OCI-LY1 (cell line): ENCODE results near the gene ISOC1.

Source experiments
- H2AFZ ChIP-seq: fragments of 200-600 bp; sonication (generic), shearing (Covaris generic); 2 replicates; pipeline ENCODE4 v1.6.0; 2014; ENCODE audit warnings: antibody characterized with exemption, mild to moderate bottlenecking, low read length
- H3F3A ChIP-seq: fragments of 200-600 bp; sonication (generic), shearing (Covaris generic); 2 replicates; pipeline ENCODE4 v1.6.0; 2014; ENCODE audit warnings: mild to moderate bottlenecking, antibody characterized with exemption, low read length, moderate library complexity; ENCODE audit not compliant: insufficient read depth
- H3K27ac ChIP-seq: fragments of 200-600 bp; sonication (generic); 2 replicates; pipeline ENCODE4 v1.5.1; 2014; ENCODE audit warnings: low read length, mixed run types, mild to moderate bottlenecking, low read depth; ENCODE audit not compliant: poor library complexity, severe bottlenecking
- H3K27me3 ChIP-seq: fragments of 200-600 bp; sonication (generic); 2 replicates; pipeline ENCODE4 v1.6.0; 2014; ENCODE audit warnings: antibody characterized with exemption, mild to moderate bottlenecking, low read length, moderate library complexity; ENCODE audit not compliant: insufficient read depth
- H3K36me3 ChIP-seq: fragments of 200-600 bp; sonication (generic); 2 replicates; pipeline ENCODE4 v1.6.1; 2014; ENCODE audit warnings: mild to moderate bottlenecking, antibody characterized with exemption, low read length, moderate library complexity, mixed read lengths; ENCODE audit not compliant: insufficient read depth
- H3K4me1 ChIP-seq: fragments of 200-600 bp; sonication (generic); 2 replicates; pipeline ENCODE4 v1.5.1; 2014; ENCODE audit warnings: mild to moderate bottlenecking, low read length, moderate library complexity; ENCODE audit not compliant: insufficient read depth, severe bottlenecking
- H3K4me2 ChIP-seq: fragments of 200-600 bp; sonication (generic), shearing (Covaris generic); 2 replicates; pipeline ENCODE4 v1.6.1; 2014; ENCODE audit warnings: low read length
- H3K4me3 ChIP-seq: fragments of 200-600 bp; sonication (generic); 2 replicates; pipeline ENCODE4 v1.5.1; 2014; ENCODE audit warnings: low read length, low read depth, mild to moderate bottlenecking, mixed read lengths; ENCODE audit not compliant: poor library complexity, severe bottlenecking
- H3K79me2 ChIP-seq: fragments of 200-600 bp; shearing (Covaris generic); 2 replicates; pipeline ENCODE4 v1.6.1; 2016; ENCODE audit warnings: mixed run types, low read length, mixed read lengths; ENCODE audit not compliant: insufficient read depth
- H3K9ac ChIP-seq: fragments of 200-600 bp; sonication (generic), shearing (Covaris generic); 2 replicates; pipeline ENCODE4 v1.6.1; 2014; ENCODE audit warnings: mild to moderate bottlenecking, low read length, mixed read lengths
- H3K9me2 ChIP-seq: fragments of 200-600 bp; sonication (generic), shearing (Covaris generic); 2 replicates; pipeline ENCODE4 v1.6.1; 2014; ENCODE audit warnings: low read depth, mild to moderate bottlenecking, low read length, mixed read lengths
- H3K9me3 ChIP-seq: fragments of 200-600 bp; shearing (Covaris generic); 2 replicates; pipeline ENCODE4 v1.6.1; 2014; ENCODE audit warnings: low read length, mixed read lengths
- H4K20me1 ChIP-seq: fragments of 200-600 bp; sonication (generic), shearing (Covaris generic); 2 replicates; pipeline ENCODE4 v1.6.0; 2016; ENCODE audit warnings: mild to moderate bottlenecking, low read length; ENCODE audit not compliant: insufficient read depth
- CTCF ChIP-seq: fragments of 200-600 bp; sonication (generic), shearing (Covaris generic); IDR thresholded peaks from 2 replicates; pipeline ENCODE4 v1.5.1; 2017; ENCODE audit warnings: mild to moderate bottlenecking, antibody characterized with exemption, low read length, moderate library complexity, mixed read lengths
- EZH2 ChIP-seq: fragments of 200-600 bp; sonication (generic), shearing (Covaris generic); IDR thresholded peaks from 2 replicates; pipeline ENCODE4 v1.8.0; 2017; ENCODE audit warnings: borderline replicate concordance, mixed run types, mild to moderate bottlenecking, antibody characterized with exemption, low read length, moderate library complexity, mixed read lengths

The ISOC1 gene

GRCh38 chr5:129096382-129096991 lies 1.9 kb downstream of the ISOC1 start:
- Histone ChIP-seq H2AFZ (no peak overlapping the region), H3K4me1 (peaks cover 43% of the 10 kb centered on the region), H3F3A (no peaks in the 10 kb centered on the region), H3K27me3 (peaks cover 3% of the 10 kb centered on the region; the same call in 1 of the 2 replicates), H3K9me2 (no peaks in the 10 kb centered on the region), H3K9ac (no peak overlapping the region), H3K79me2 (peaks cover 29% of the 10 kb centered on the region), H3K4me3 (no peak overlapping the region), H3K4me2 (no peak overlapping the region; the same call in 1 of the 2 replicates), H3K27ac (no peak overlapping the region), H4K20me1 (no peaks in the 10 kb centered on the region), H3K36me3 (no peaks in the 10 kb centered on the region), H3K9me3 (no peaks in the 10 kb centered on the region)
- no peak for TF ChIP-seq CTCF

- H3K27me3 ChIP-seq: no peaks in the 10 kb centered on the region
- no peak overlapping the region for H3K4me3 ChIP-seq
- H3K4me1 ChIP-seq: peaks cover 43% of the 10 kb centered on the region
- H3K9ac ChIP-seq: no peak overlapping the region
- no peaks in the 10 kb centered on the region for H3F3A ChIP-seq
- H3K27ac ChIP-seq: no peak overlapping the region
- no peak overlapping the region; the same call in 1 of the 2 replicates for H3K4me2 ChIP-seq
- H3K9me3 ChIP-seq: no peaks in the 10 kb centered on the region
- no peak overlapping the region for H2AFZ ChIP-seq
- H3K79me2 ChIP-seq: peaks cover 34% of the 10 kb centered on the region
- TF ChIP-seq EZH2 (no peak), CTCF (no peak)
- no peaks in the 10 kb centered on the region for H3K9me2 ChIP-seq
- no peaks in the 10 kb centered on the region for H3K36me3 ChIP-seq
- H4K20me1 ChIP-seq: no peaks in the 10 kb centered on the region
Measured at GRCh38 chr5:129097498-129098296, 3.1 kb downstream of the ISOC1 start.

- Histone ChIP-seq H3K27ac (no peak overlapping the region), H3K4me3 (no peak overlapping the region), H3K36me3 (no peaks in the 10 kb centered on the region), H3K4me2 (no peak overlapping the region), H3F3A (no peaks in the 10 kb centered on the region), H3K4me1 (peaks cover 42% of the 10 kb centered on the region), H3K27me3 (no peaks in the 10 kb centered on the region), H4K20me1 (no peaks in the 10 kb centered on the region), H3K9me3 (no peaks in the 10 kb centered on the region), H3K79me2 (peaks cover 36% of the 10 kb centered on the region), H2AFZ (no peak overlapping the region), H3K9ac (no peak overlapping the region), H3K9me2 (no peaks in the 10 kb centered on the region)
- TF ChIP-seq EZH2 (no peak), CTCF (no peak)
Measured at GRCh38 chr5:129098488-129099183, 4.1 kb downstream of the ISOC1 start.
